ENCODE data around the gene STAT1. TPM values are rescaled to one million over a fixed set of nuclear protein-coding genes. Genes with fewer than 3 reads are reported as not detected.

STAT1 gene
- total and polyA plus RNA-seq, 5 donors from 2014 or later: 198 to 331 (median 262) TPM

- Histone ChIP-seq H3K36me3 (ENCODE audit: control insufficient read depth, insufficient read depth, low read length) (no peaks in the 10 kb centered on the region), H3K4me1 (ENCODE audit: control insufficient read depth, insufficient read depth, low read length, poor library complexity, severe bottlenecking) (peaks cover 16% of the 10 kb centered on the region), H3K4me3 (ENCODE audit: low read depth, low read length) (peak overlapping the region; percentile 42), H3K27ac (ENCODE audit: insufficient read depth, low read length, poor library complexity, severe bottlenecking) (peak overlapping the region; percentile 44), H3K9me3 (ENCODE audit: control insufficient read depth in 2 of 2, low read length in 2 of 2) (no peaks in the 10 kb centered on the region), H3K27me3 (ENCODE audit: control insufficient read depth, insufficient read depth, low read length) (no peaks in the 10 kb centered on the region)
- Mint-ChIP-seq H3K9me3 (no peaks in the 10 kb centered on the region), H3K4me3 (peak overlapping the region in 2 of 4 donors; percentile 23 to 55), H3K27ac (peak overlapping the region; percentile 56 to 85 (median 67)), H3K36me3 (no peaks in the 10 kb centered on the region), H3K27me3 (no peaks in the 10 kb centered on the region), H3K4me1 (peaks cover 6 to 37% (median 28%) of the 10 kb centered on the region in 4 donors)
- DNase-seq: peak in 2 of 3 donors; percentile 41 to 64
- ATAC-seq (ENCODE audit: low read depth in 2 of 2): peak; percentile 63 to 65
Measured at GRCh38 chr2:190947711-190948251, 66.2 kb downstream of the STAT1 start.

GRCh38 chr2:190947141-190947540 lies 66.8 kb downstream of the STAT1 start:
- DNase-seq: no peak
- no peak for ATAC-seq (ENCODE audit: low read depth in 2 of 2)
- H3K4me3 ChIP-seq (ENCODE audit: low read depth, low read length): peak overlapping the region; percentile 42
- H3K27ac Mint-ChIP-seq: peak overlapping the region in 1 of 3 donors; percentile 56
- no peaks in the 10 kb centered on the region for H3K27me3 Mint-ChIP-seq
- H3K27me3 ChIP-seq (ENCODE audit: control insufficient read depth, insufficient read depth, low read length): no peaks in the 10 kb centered on the region
- H3K9me3 Mint-ChIP-seq: no peaks in the 10 kb centered on the region
- H3K27ac ChIP-seq (ENCODE audit: insufficient read depth, low read length, poor library complexity, severe bottlenecking): peak overlapping the region; percentile 27
- no peaks in the 10 kb centered on the region for H3K9me3 ChIP-seq (ENCODE audit: control insufficient read depth in 2 of 2, low read length in 2 of 2)
- no peaks in the 10 kb centered on the region for H3K36me3 Mint-ChIP-seq
- H3K4me1 ChIP-seq (ENCODE audit: control insufficient read depth, insufficient read depth, low read length, poor library complexity, severe bottlenecking): peaks cover 16% of the 10 kb centered on the region
- no peaks in the 10 kb centered on the region for H3K36me3 ChIP-seq (ENCODE audit: control insufficient read depth, insufficient read depth, low read length)
- H3K4me1 Mint-ChIP-seq: peaks cover 6 to 37% (median 26%) of the 10 kb centered on the region in 4 donors
- H3K4me3 Mint-ChIP-seq: no peak overlapping the region

- no peak overlapping the region for H3K27ac ChIP-seq (ENCODE audit: insufficient read depth, low read length, poor library complexity, severe bottlenecking)
- no peaks in the 10 kb centered on the region for H3K36me3 Mint-ChIP-seq
- H3K4me3 Mint-ChIP-seq: no peak overlapping the region
- H3K4me1 ChIP-seq (ENCODE audit: control insufficient read depth, insufficient read depth, low read length, poor library complexity, severe bottlenecking): peaks cover 16% of the 10 kb centered on the region
- H3K36me3 ChIP-seq (ENCODE audit: control insufficient read depth, insufficient read depth, low read length): no peaks in the 10 kb centered on the region
- no peaks in the 10 kb centered on the region for H3K27me3 Mint-ChIP-seq
- no peak for DNase-seq
- no peak overlapping the region for H3K4me3 ChIP-seq (ENCODE audit: low read depth, low read length)
- H3K4me1 Mint-ChIP-seq: peaks cover 9 to 43% (median 28%) of the 10 kb centered on the region in 4 donors
- H3K9me3 Mint-ChIP-seq: no peaks in the 10 kb centered on the region
- ATAC-seq (ENCODE audit: low read depth in 2 of 2): no peak
- H3K9me3 ChIP-seq (ENCODE audit: control insufficient read depth in 2 of 2, low read length in 2 of 2): no peaks in the 10 kb centered on the region
- H3K27ac Mint-ChIP-seq: peak overlapping the region in 1 of 3 donors; percentile 2
- no peaks in the 10 kb centered on the region for H3K27me3 ChIP-seq (ENCODE audit: control insufficient read depth, insufficient read depth, low read length)
Measured at GRCh38 chr2:190943706-190944105, 70.3 kb downstream of the STAT1 start.

- H3K36me3 ChIP-seq (ENCODE audit: control insufficient read depth, insufficient read depth, low read length): no peaks in the 10 kb centered on the region
- Mint-ChIP-seq H3K4me3 (no peak overlapping the region), H3K27ac (no peak overlapping the region), H3K36me3 (no peaks in the 10 kb centered on the region), H3K27me3 (no peaks in the 10 kb centered on the region), H3K9me3 (no peaks in the 10 kb centered on the region), H3K4me1 (peaks cover 9 to 37% (median 23%) of the 10 kb centered on the region in 4 donors)
- no peaks in the 10 kb centered on the region for H3K9me3 ChIP-seq (ENCODE audit: control insufficient read depth in 2 of 2, low read length in 2 of 2)
- no peak overlapping the region for H3K27ac ChIP-seq (ENCODE audit: insufficient read depth, low read length, poor library complexity, severe bottlenecking)
- no peak overlapping the region for H3K4me3 ChIP-seq (ENCODE audit: low read depth, low read length)
- no peak for DNase-seq
- peaks cover 7% of the 10 kb centered on the region for H3K4me1 ChIP-seq (ENCODE audit: control insufficient read depth, insufficient read depth, low read length, poor library complexity, severe bottlenecking)
- ATAC-seq (ENCODE audit: low read depth in 2 of 2): no peak
- no peaks in the 10 kb centered on the region for H3K27me3 ChIP-seq (ENCODE audit: control insufficient read depth, insufficient read depth, low read length)
Measured at GRCh38 chr2:190942697-190943096, 71.3 kb downstream of the STAT1 start.

GRCh38 chr2:190941571-190941970 lies 72.4 kb downstream of the STAT1 start:
- Mint-ChIP-seq H3K4me1 (peaks cover 15 to 26% (median 19%) of the 10 kb centered on the region in 4 donors), H3K4me3 (no peak overlapping the region), H3K27ac (no peak overlapping the region), H3K9me3 (no peaks in the 10 kb centered on the region), H3K27me3 (no peaks in the 10 kb centered on the region), H3K36me3 (no peaks in the 10 kb centered on the region)
- Histone ChIP-seq H3K27me3 (ENCODE audit: control insufficient read depth, insufficient read depth, low read length) (no peaks in the 10 kb centered on the region), H3K4me3 (ENCODE audit: low read depth, low read length) (no peak overlapping the region), H3K36me3 (ENCODE audit: control insufficient read depth, insufficient read depth, low read length) (no peaks in the 10 kb centered on the region), H3K9me3 (ENCODE audit: control insufficient read depth in 2 of 2, low read length in 2 of 2) (no peaks in the 10 kb centered on the region), H3K4me1 (ENCODE audit: control insufficient read depth, insufficient read depth, low read length, poor library complexity, severe bottlenecking) (no peaks in the 10 kb centered on the region), H3K27ac (ENCODE audit: insufficient read depth, low read length, poor library complexity, severe bottlenecking) (no peak overlapping the region)
- ATAC-seq (ENCODE audit: low read depth in 2 of 2) (no peak), DNase-seq (no peak)

- Histone ChIP-seq H3K4me3 (ENCODE audit: low read depth, low read length) (no peak overlapping the region), H3K4me1 (ENCODE audit: control insufficient read depth, insufficient read depth, low read length, poor library complexity, severe bottlenecking) (no peaks in the 10 kb centered on the region), H3K9me3 (ENCODE audit: control insufficient read depth in 2 of 2, low read length in 2 of 2) (no peaks in the 10 kb centered on the region), H3K27ac (ENCODE audit: insufficient read depth, low read length, poor library complexity, severe bottlenecking) (no peak overlapping the region), H3K36me3 (ENCODE audit: control insufficient read depth, insufficient read depth, low read length) (peaks cover 7% of the 10 kb centered on the region), H3K27me3 (ENCODE audit: control insufficient read depth, insufficient read depth, low read length) (no peaks in the 10 kb centered on the region)
- Mint-ChIP-seq H3K4me3 (no peak overlapping the region), H3K27me3 (no peaks in the 10 kb centered on the region), H3K4me1 (peaks cover 15 to 28% (median 21%) of the 10 kb centered on the region in 4 donors), H3K36me3 (no peaks in the 10 kb centered on the region), H3K9me3 (no peaks in the 10 kb centered on the region), H3K27ac (no peak overlapping the region)
- ATAC-seq (ENCODE audit: low read depth in 2 of 2): no peak
- DNase-seq: no peak
Measured at GRCh38 chr2:190940454-190940853, 73.5 kb downstream of the STAT1 start.

- H3K27me3 Mint-ChIP-seq: no peaks in the 10 kb centered on the region
- no peak overlapping the region for H3K4me3 Mint-ChIP-seq
- peaks cover 15 to 21% (median 18%) of the 10 kb centered on the region in 4 donors for H3K4me1 Mint-ChIP-seq
- Histone ChIP-seq H3K4me1 (ENCODE audit: control insufficient read depth, insufficient read depth, low read length, poor library complexity, severe bottlenecking) (no peaks in the 10 kb centered on the region), H3K36me3 (ENCODE audit: control insufficient read depth, insufficient read depth, low read length) (peaks cover 11% of the 10 kb centered on the region), H3K27ac (ENCODE audit: insufficient read depth, low read length, poor library complexity, severe bottlenecking) (no peak overlapping the region), H3K9me3 (ENCODE audit: control insufficient read depth in 2 of 2, low read length in 2 of 2) (no peaks in the 10 kb centered on the region), H3K4me3 (ENCODE audit: low read depth, low read length) (no peak overlapping the region), H3K27me3 (ENCODE audit: control insufficient read depth, insufficient read depth, low read length) (no peaks in the 10 kb centered on the region)
- H3K9me3 Mint-ChIP-seq: no peaks in the 10 kb centered on the region
- no peak for DNase-seq
- ATAC-seq (ENCODE audit: low read depth in 2 of 2): no peak
- peak overlapping the region in 1 of 3 donors; percentile 39 for H3K27ac Mint-ChIP-seq
- H3K36me3 Mint-ChIP-seq: no peaks in the 10 kb centered on the region
Measured at GRCh38 chr2:190938771-190939335, 75.1 kb downstream of the STAT1 start.

GRCh38 chr2:190935054-190935453 lies 78.9 kb downstream of the STAT1 start:
- H3K27ac Mint-ChIP-seq: no peak overlapping the region
- peaks cover 9% of the 10 kb centered on the region for H3K36me3 Mint-ChIP-seq
- H3K9me3 Mint-ChIP-seq: no peaks in the 10 kb centered on the region

More at GRCh38 chr2:190935054-190935453, 78.9 kb downstream of the STAT1 start:
- Mint-ChIP-seq H3K27me3 (no peaks in the 10 kb centered on the region), H3K4me1 (peaks cover 15 to 29% (median 21%) of the 10 kb centered on the region in 4 donors), H3K4me3 (no peak overlapping the region)
- H3K27ac ChIP-seq (ENCODE audit: insufficient read depth, low read length, poor library complexity, severe bottlenecking): no peak overlapping the region
- no peaks in the 10 kb centered on the region for H3K27me3 ChIP-seq (ENCODE audit: control insufficient read depth, insufficient read depth, low read length)
- peaks cover 43% of the 10 kb centered on the region for H3K36me3 ChIP-seq (ENCODE audit: control insufficient read depth, insufficient read depth, low read length)
- no peaks in the 10 kb centered on the region for H3K9me3 ChIP-seq (ENCODE audit: control insufficient read depth in 2 of 2, low read length in 2 of 2)
- no peak overlapping the region for H3K4me3 ChIP-seq (ENCODE audit: low read depth, low read length)
- H3K4me1 ChIP-seq (ENCODE audit: control insufficient read depth, insufficient read depth, low read length, poor library complexity, severe bottlenecking): no peaks in the 10 kb centered on the region
- no peak for DNase-seq
- ATAC-seq (ENCODE audit: low read depth in 2 of 2): no peak

Data from CD4-positive, CD25-positive, alpha-beta regulatory T cell (primary cell).